Measurements from ENCODE around the gene ARID3C. TPM values are rescaled to one million over a fixed set of nuclear protein-coding genes. Genes with fewer than 3 reads are reported as not detected.

Gene ARID3C
- total and polyA plus RNA-seq, 2 of the 8 experiments (the other 6 are each of a cell fraction or from before 2014, with no cell fraction given): 0.08 TPM; not detected in 1

DNA sequence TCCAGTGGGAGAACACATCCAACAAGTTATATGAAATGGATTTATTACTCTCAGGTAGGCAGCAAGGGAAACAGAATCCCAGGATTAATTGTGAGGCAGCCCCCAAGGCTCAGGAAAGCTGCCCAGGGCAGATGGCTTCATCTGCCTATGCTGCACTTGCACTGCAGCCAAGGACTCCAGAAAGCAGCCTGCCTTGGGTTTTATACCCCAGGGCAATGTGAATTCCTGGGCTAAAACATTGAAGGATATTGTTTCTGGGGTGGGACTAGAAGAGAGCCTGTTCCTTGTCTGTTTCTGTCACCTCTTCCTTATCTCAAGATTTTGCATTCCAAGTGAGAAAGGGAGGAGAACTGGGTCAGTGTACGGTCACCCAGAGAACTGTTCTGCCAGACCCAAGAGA lies 42.4 kb upstream of the ARID3C start:
- DNase-seq (ENCODE audit: low read depth in 1 of 2, low spot score in 2 of 2): no peak
- no peak for FAIRE-seq

More for the DNA sequence above, 42.4 kb upstream of the ARID3C start:
- POLR2A ChIA-PET (ENCODE audit: partially characterized antibody): interaction anchor here (1.2 kb wide), 1 partner anchor 20 kb away, joined by 3 read pairs; the partner anchor contains the start of gene IL11RA
- WGBS, 2 experiments (ENCODE audit: extremely low coverage in 1 of 2, insufficient coverage in 1 of 2, insufficient read length in 1 of 2, insufficient replicate concordance in 2 of 2, low coverage in 1 of 2, low lambda C conversion rate in 2 of 2, missing lambda C conversion rate in 1 of 2): 80% methylated on average over 1 of the region's 1 CpG; no CpG with 5 or more reads in 1 of the 2 experiments
- Histone ChIP-seq H3K9me3 (ENCODE audit: insufficient read depth in 2 of 2, low read depth in 1 of 2, low read length in 1 of 2) (peaks cover 3 to 5% of the 10 kb centered on the region in 2 experiments; a peak in 1 of 4 replicates), H2BK15ac (ENCODE audit: low read length) (no peak overlapping the region), H3K23ac (ENCODE audit: insufficient read length) (no peak overlapping the region), H3K27ac (ENCODE audit: low read depth, low read length) (no peak overlapping the region), H2AFZ (ENCODE audit: low read length) (no peak overlapping the region), H3K56ac (replicated peaks; ENCODE audit: insufficient read length, low read depth, low read length) (no peak overlapping the region), H4K8ac (ENCODE audit: extremely low read depth, insufficient read depth, low read length) (no peak overlapping the region), H3K14ac (ENCODE audit: insufficient read length) (no peak overlapping the region), H3K18ac (ENCODE audit: extremely low read depth, low read length) (no peak overlapping the region), H3K4me3 (ENCODE audit: extremely low read depth in 1 of 4, insufficient read depth in 2 of 4, low read depth in 3 of 4, low read length in 4 of 4) (no peak overlapping the region), H3K4me2 (ENCODE audit: insufficient read depth in 1 of 2, low read depth in 2 of 2, low read length in 2 of 2) (no peak overlapping the region), H4K20me1 (replicated peaks in 1 of 2; ENCODE audit: control insufficient read depth in 1 of 2, insufficient read depth in 2 of 2, low read length in 2 of 2) (peaks cover 0 to 6% of the 10 kb centered on the region in 2 experiments), H3K79me1 (ENCODE audit: low read depth, low read length) (no peaks in the 10 kb centered on the region), H3K23me2 (ENCODE audit: low read depth, low read length) (no peaks in the 10 kb centered on the region; the same call in 1 of the 2 replicates), H2BK12ac (ENCODE audit: low read depth, low read length) (no peak overlapping the region), H3K36me3 (ENCODE audit: control insufficient read depth in 2 of 4, insufficient read depth in 4 of 4, low read length in 3 of 4) (peaks cover 0 to 5% (median 0%) of the 10 kb centered on the region in 4 experiments; a peak in 3 of 8 replicates), H3K4me1 (replicated peaks in 1 of 4; ENCODE audit: control insufficient read depth in 3 of 4, insufficient read depth in 4 of 4, low read length in 3 of 4) (peaks cover 0 to 2% (median under 1%) of the 10 kb centered on the region in 4 experiments; a peak in 1 of 7 replicates), H2BK120ac (replicated peaks; ENCODE audit: low read depth, low read length) (no peak overlapping the region), H3K4ac (replicated peaks; ENCODE audit: insufficient read length, low read depth, low read length) (no peak overlapping the region), H2BK5ac (ENCODE audit: low read depth, low read length) (no peak overlapping the region), H3K27me3 (replicated peaks in 1 of 4; ENCODE audit: control insufficient read depth in 3 of 4, extremely low read depth in 1 of 4, insufficient read depth in 3 of 4, low read length in 3 of 4) (no peaks in the 10 kb centered on the region), H3K79me2 (ENCODE audit: control insufficient read depth in 1 of 2, insufficient read depth in 2 of 2, low read length in 2 of 2) (peaks cover 0 to 7% of the 10 kb centered on the region in 2 experiments; a peak in 1 of 4 replicates), H2AK5ac (ENCODE audit: low read depth, low read length) (no peak overlapping the region), H2BK20ac (ENCODE audit: low read length) (no peak overlapping the region), H4K5ac (ENCODE audit: insufficient read length, low read depth, low read length) (no peak overlapping the region), H4K91ac (replicated peaks; ENCODE audit: insufficient read length, low read length) (no peak overlapping the region), H3K9ac (replicated peaks in 1 of 4; ENCODE audit: extremely low read depth in 1 of 4, low read depth in 3 of 4, low read length in 3 of 4) (no peak overlapping the region)
- TF ChIP-seq TEAD4 (IDR thresholded peaks at IDR 0.05; ENCODE audit: low read depth, low read length) (no peak), SP4 (IDR thresholded peaks at IDR 0.05; ENCODE audit: low read length) (no peak), SIN3A (conservative IDR thresholded peaks at IDR 0.05 in 1 of 2, IDR thresholded peaks at IDR 0.05 in 1 of 2; ENCODE audit: low read depth in 1 of 2, low read length in 2 of 2) (no peak), TAF1 (IDR thresholded peaks at IDR 0.05; ENCODE audit: low read depth, low read length) (no peak), SIRT6 (IDR thresholded peaks at IDR 0.05; ENCODE audit: low read length) (no peak), TAF7 (optimal IDR thresholded peaks at IDR 0.05; ENCODE audit: borderline replicate concordance, low read depth, low read length) (no peak), FOSL1 (IDR thresholded peaks at IDR 0.05; ENCODE audit: insufficient read depth, low read depth, low read length) (no peak)
- CTCF ChIA-PET (ENCODE audit: partially characterized antibody): interaction anchor here (1.5 to 5.5 kb wide), 2 partner anchors 14 to 32 kb away, joined by 4 to 27 read pairs; no protein-coding TSS in a partner anchor
